GM23248 (cell line): ENCODE results near the gene SV2B.

Experiments
- EZH2 ChIP-seq: fragments of 200-600 bp; sonication (generic); IDR thresholded peaks from 2 replicates; pipeline ENCODE4 v1.6.1; 2018; ENCODE audit warnings: antibody characterized with exemption, mild to moderate bottlenecking; ENCODE audit not compliant: insufficient read depth, poor library complexity, severe bottlenecking
- EZH2phosphoT487 ChIP-seq: fragments of 200-600 bp; sonication (generic); IDR thresholded peaks from 2 replicates; pipeline ENCODE4 v1.6.1; 2018; ENCODE audit warnings: antibody characterized with exemption, moderate library complexity, mild to moderate bottlenecking, low read depth; ENCODE audit not compliant: insufficient read depth

DNA sequence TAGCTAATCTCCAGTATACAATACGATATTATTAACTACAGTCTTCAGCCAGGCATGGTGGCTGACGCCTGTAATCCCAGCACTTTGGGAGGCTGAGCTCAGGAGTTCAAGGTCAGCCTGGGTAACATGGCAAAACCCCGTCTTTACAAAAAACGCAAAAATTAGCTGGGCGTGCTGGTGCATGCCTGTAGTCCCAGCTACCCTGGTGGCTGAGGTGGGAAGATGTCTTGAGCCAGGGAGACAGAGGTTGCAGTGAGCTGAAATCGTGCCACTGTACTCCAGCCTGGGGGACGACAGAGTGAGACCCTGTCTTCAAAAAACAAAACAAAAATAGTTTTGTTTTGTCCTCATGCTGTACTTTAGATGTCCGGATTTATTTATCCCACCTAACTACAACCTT is 29.2 kb upstream of the SV2B start:
- no peak for TF ChIP-seq EZH2
- TF ChIP-seq EZH2phosphoT487 = no peak
